ENCODE results near the gene GPC5.
"Not testable (repeated sequence)": the region's sequence is repeated elsewhere in the genome, so short reads cannot be mapped to it uniquely, and the experiment has no call there.

GPC5 gene

DNA sequence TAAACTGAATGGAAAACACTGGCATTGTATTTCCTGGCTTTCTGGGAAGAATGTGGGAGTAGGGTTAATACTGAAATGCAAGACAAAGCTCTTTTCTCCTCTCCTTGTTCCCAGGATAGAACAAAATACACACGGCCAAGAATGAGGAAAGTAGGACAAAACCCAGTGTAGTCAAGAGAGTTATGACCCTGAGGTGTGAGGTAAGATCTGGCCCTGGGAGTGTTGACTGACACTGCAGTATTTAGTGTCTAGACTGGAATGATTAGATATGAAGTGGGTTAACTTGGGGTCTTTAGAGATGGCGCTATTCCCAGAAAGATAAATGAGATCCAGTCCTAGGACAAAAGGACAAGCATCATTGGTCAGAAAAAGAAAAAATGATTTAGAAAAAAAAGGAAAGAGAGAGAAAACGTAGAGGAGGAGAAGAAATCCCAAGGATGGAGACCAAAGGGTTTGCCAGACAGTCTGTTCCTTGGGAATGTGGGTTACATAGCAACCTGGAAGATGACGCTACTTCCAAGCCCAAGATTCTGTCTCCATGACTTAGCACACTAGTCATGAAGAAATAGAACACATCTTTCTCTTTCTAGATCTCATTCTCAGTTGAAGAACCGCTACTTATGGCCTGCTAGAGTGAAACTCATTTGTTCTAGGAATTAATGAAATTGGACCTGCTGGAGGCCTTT lies 1284.6 kb downstream of the GPC5 start:
- H3K4me3 ChIP-seq (replicated peaks in 1 of 2; ENCODE audit: low read depth in 2 of 2, low read length in 2 of 2) = no peak overlapping the region
- peak in 1 of 2 donors; percentile 18 for DNase-seq (ENCODE audit: low read depth in 2 of 2)
- TF ChIP-seq, protein P1, sequence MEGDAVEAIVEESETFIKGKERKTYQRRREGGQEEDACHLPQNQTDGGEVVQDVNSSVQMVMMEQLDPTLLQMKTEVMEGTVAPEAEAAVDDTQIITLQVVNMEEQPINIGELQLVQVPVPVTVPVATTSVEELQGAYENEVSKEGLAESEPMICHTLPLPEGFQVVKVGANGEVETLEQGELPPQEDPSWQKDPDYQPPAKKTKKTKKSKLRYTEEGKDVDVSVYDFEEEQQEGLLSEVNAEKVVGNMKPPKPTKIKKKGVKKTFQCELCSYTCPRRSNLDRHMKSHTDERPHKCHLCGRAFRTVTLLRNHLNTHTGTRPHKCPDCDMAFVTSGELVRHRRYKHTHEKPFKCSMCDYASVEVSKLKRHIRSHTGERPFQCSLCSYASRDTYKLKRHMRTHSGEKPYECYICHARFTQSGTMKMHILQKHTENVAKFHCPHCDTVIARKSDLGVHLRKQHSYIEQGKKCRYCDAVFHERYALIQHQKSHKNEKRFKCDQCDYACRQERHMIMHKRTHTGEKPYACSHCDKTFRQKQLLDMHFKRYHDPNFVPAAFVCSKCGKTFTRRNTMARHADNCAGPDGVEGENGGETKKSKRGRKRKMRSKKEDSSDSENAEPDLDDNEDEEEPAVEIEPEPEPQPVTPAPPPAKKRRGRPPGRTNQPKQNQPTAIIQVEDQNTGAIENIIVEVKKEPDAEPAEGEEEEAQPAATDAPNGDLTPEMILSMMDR (IDR thresholded peaks at IDR 0.05; ENCODE audit: low read depth, low read length) = no peak

DNA sequence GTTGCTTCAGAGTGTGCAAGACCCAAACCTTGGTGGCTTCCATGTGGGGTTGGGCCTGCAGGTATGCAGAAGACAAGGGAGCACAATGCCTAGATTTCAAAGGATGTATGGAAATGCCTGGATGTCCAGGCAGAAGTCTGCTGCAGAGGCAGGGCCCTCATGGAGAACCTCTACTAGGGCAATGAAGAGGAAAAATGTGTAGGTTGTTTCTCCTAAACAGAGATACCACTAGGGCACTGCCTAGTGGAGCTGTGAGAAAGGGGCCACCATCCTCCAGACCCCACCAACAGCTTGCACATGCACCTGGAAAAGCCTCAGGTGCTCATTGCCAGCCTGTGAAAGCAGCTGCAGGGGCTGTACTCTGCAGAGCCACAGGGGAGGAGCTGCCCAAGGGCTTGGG lies 1295.6 kb downstream of the GPC5 start:
- no peak overlapping the region for H3K4me3 ChIP-seq (replicated peaks in 1 of 2; ENCODE audit: low read depth in 2 of 2, low read length in 2 of 2)
- DNase-seq (ENCODE audit: low read depth in 2 of 2) = no peak
- TF ChIP-seq, protein P1 (IDR thresholded peaks at IDR 0.05; ENCODE audit: low read depth, low read length) = no peak

DNA sequence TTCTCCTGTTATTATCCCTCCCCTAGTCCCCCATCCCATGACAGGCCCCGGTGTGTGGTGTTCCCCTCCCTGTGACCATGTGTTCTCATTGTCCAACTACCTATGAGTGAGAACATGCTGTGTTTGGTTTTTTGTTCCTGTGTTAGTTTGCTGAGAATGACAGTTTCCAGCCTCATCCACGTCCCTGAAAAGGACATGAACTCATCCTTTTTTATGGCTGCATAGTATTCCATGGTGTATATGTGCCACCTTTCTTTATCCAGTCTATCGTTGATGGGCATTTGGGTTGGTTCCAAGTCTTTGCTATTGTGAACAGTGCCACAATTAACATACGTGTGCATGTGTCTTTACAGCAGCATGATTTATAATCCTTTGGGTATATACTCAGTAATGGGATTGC lies 1297.4 kb downstream of the GPC5 start:
- not testable (repeated sequence) for H3K4me3 ChIP-seq (replicated peaks in 1 of 2; ENCODE audit: low read depth in 2 of 2, low read length in 2 of 2)

DNA sequence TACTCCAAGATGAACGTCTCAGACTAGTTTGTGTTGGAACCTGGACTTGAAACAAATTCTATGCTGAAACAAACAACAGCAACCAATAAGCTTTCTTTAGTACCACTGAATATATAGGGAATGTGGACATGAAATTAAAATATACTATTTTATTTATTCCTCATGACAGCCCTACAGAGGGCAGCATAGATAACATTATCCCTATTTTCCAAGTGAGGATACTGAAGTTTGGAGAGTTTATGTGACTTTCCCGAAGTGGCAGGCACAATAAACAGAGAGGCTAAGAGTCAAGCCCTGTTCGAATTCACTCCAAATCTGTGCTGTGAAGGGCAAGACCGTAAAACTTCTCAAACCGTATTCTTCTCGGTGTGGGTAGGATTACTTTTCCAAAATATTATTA lies 1318.3 kb downstream of the GPC5 start:
- TF ChIP-seq, protein P1 (IDR thresholded peaks at IDR 0.05; ENCODE audit: low read depth, low read length) = no peak
- H3K4me3 ChIP-seq (replicated peaks in 1 of 2; ENCODE audit: low read depth in 2 of 2, low read length in 2 of 2) = no peak overlapping the region
- DNase-seq (ENCODE audit: low read depth in 2 of 2) = peak; percentile 9 to 45

More for the DNA sequence above, 1297.4 kb downstream of the GPC5 start:
- not testable (repeated sequence) for DNase-seq (ENCODE audit: low read depth in 2 of 2)

DNA sequence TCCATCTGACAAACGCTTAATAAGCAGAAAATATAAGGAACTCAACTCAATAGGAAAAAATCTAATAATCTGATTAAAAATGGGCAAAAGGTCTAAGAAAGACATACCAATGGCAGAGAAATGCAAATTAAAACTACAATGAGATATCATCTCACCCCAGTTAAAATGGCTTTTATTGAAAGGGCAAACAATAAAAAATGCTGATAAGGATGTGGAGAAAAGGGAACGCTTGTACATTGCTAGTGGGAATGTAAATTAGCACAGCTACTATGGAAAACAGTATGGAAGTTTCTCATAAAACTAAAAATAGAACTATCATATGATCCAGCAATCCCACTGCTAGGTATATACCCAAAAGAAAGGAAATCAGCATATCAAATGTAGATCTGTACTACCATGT lies 1319.4 kb downstream of the GPC5 start:
- H3K4me3 ChIP-seq (replicated peaks in 1 of 2; ENCODE audit: low read depth in 2 of 2, low read length in 2 of 2) = no peak overlapping the region
- no peak for DNase-seq (ENCODE audit: low read depth in 2 of 2)
- TF ChIP-seq, protein P1 (IDR thresholded peaks at IDR 0.05; ENCODE audit: low read depth, low read length) = no peak

DNA sequence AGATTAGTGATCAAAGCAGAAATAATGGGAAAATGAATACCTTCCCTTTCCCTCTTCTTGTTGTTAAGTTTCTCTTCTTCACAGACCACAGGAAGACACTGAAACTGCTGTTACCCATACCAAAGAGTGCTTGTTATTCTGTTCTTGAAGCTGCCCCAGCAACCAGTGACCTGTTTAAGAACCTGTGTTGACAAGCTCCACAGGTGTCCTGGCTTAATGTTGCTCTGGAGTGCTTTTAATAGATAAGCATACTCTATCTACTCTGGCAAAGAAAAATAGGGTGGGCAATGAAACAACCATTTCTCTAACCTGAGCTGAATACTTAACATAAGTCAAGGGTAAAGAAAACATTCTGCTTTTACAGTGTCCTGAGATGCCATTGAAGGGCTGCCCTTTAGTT lies 1321.4 kb downstream of the GPC5 start:
- DNase-seq (ENCODE audit: low read depth in 2 of 2) = no peak
- TF ChIP-seq, protein P1 (IDR thresholded peaks at IDR 0.05; ENCODE audit: low read depth, low read length) = no peak
- H3K4me3 ChIP-seq (replicated peaks in 1 of 2; ENCODE audit: low read depth in 2 of 2, low read length in 2 of 2) = no peak overlapping the region

DNA sequence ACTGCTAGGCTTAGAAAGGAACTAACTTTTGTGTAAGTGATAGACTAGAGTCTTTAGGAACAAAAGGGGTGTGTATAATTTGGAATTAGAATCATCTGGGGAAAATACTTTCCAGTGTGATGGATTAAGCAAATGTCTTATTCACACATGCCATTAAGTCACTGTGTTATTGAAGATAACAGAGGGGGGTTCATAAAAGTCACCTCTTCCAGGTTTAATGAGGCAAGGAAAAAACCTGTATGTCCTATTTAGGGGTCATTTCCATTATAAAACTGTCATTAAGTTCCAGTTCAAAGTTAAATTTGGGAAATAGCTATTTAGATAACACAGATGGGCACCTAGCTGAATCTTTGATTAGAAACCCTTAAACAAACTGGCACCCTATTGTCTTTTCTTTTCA lies 1323.2 kb downstream of the GPC5 start:
- TF ChIP-seq, protein P1 (IDR thresholded peaks at IDR 0.05; ENCODE audit: low read depth, low read length) = no peak
- no peak for DNase-seq (ENCODE audit: low read depth in 2 of 2)
- no peak overlapping the region for H3K4me3 ChIP-seq (replicated peaks in 1 of 2; ENCODE audit: low read depth in 2 of 2, low read length in 2 of 2)

All from cardiac fibroblast (primary cell).